Transverse colon (tissue), 4 donors: ENCODE measurements around the gene KCNT1. TPM values are rescaled to one million over a fixed set of nuclear protein-coding genes. Genes with fewer than 3 reads are reported as not detected.

Experiments
- DNase-seq: peaks from one replicate; pipeline ENCODE4 v3.0.0-alpha.2; 2019
- H3K27ac ChIP-seq, 4 donors: fragments of 200-600 bp; sonication (generic); 2 replicates each; pipeline ENCODE4 v1.5.1; 2016 to 2018; ENCODE audit warnings: inconsistent platforms in 4 of 4
- H3K27me3 ChIP-seq: fragments of 200-600 bp; sonication (generic); 2 replicates; pipeline ENCODE4 v1.5.1; 2017; ENCODE audit warnings: inconsistent platforms
- H3K36me3 ChIP-seq, 4 donors: fragments of 200-600 bp; sonication (generic); 2 replicates each; pipeline ENCODE4 v1.5.1; 2017 to 2019; ENCODE audit warnings: inconsistent platforms in 4 of 4
- H3K4me1 ChIP-seq, 4 donors: fragments of 200-600 bp; sonication (generic); 2 replicates each; pipeline ENCODE4 v1.5.1; 2017 to 2020; ENCODE audit warnings: inconsistent platforms in 4 of 4
- H3K4me3 ChIP-seq, 4 donors: fragments of 200-600 bp; sonication (generic); 1 replicate in 1 of 4; 2 replicates in 3 of 4; pipeline versions ENCODE4 v1.5.1 to v1.6.1; 2017 to 2019; ENCODE audit warnings: inconsistent platforms in 4 of 4
- H3K9me3 ChIP-seq, 2 donors: fragments of 200-600 bp; sonication (generic); 2 replicates each; pipeline ENCODE4 v1.5.1; 2017 to 2019; ENCODE audit warnings: inconsistent platforms in 2 of 2
- EP300 ChIP-seq: sonication (generic); formaldehyde crosslinking; IDR thresholded peaks from one replicate; pipeline ENCODE4 v1.6.1; 2017; ENCODE audit warnings: antibody characterized with exemption, low read depth
- POLR2A ChIP-seq: fragments of 450-650 bp; IDR thresholded peaks from one replicate; pipeline ENCODE4 v1.6.1; 2016; ENCODE audit warnings: antibody characterized with exemption, mild to moderate bottlenecking, moderate library complexity
- POLR2AphosphoS5 ChIP-seq, 3 donors: sonication (generic); formaldehyde crosslinking; IDR thresholded peaks; one replicate each; pipeline ENCODE4 v1.6.1; 2016; ENCODE audit warnings: antibody characterized with exemption in 3 of 3
- WGBS, 2 donors: methylation state at CpG; one replicate each; pipeline ENCODE4 v1.1.5; 2018; ENCODE audit warnings: low coverage in 1 of 2; 5-methylcytosine and 5-hydroxymethylcytosine counted together
- in situ Hi-C, 4 donors: fragments of 200-750 bp; cut with MboI; loops; one replicate each; pipeline versions ENCODE4 v1.15.0 to v1.15.1; 2017; ENCODE audit warnings: low sequenced_read_pairs in 3 of 4, low pct_ligation_motif_present in 1 of 4, low pct_unique_long_range_greater_than_20kb in 1 of 4
- intact Hi-C: fragments of 100-400 bp; cut with DNase I; formaldehyde crosslinking; loops from one replicate; pipeline ENCODE4 v1.15.1; 2023; ENCODE audit warnings: low total_unique reads
- total RNA-seq, 4 donors: library from RNA; depleted of rRNA; stranded (reverse); fragments of >200 nt; gene quantifications; one replicate each; pipeline ENCODE4 v1.1.0, GENCODE V29; 2016
- TF ChIP-seq, protein P1 (sequence below), 5 experiments: fragments of 200-600 bp in 3 of 5; fragments of 450-650 bp in 2 of 5; sonication (generic) in 3 of 5; IDR thresholded peaks; 1 replicate in 2 of 5; 2 replicates in 3 of 5; pipeline ENCODE4 v1.5.1; 2016 to 2017; ENCODE audit warnings: antibody characterized with exemption in 5 of 5, inconsistent platforms in 3 of 5, mild to moderate bottlenecking in 2 of 5, moderate library complexity in 1 of 5

KCNT1 gene
- total RNA-seq, 4 donors from 2014 or later: 0.14 TPM; not detected in 3

DNA sequence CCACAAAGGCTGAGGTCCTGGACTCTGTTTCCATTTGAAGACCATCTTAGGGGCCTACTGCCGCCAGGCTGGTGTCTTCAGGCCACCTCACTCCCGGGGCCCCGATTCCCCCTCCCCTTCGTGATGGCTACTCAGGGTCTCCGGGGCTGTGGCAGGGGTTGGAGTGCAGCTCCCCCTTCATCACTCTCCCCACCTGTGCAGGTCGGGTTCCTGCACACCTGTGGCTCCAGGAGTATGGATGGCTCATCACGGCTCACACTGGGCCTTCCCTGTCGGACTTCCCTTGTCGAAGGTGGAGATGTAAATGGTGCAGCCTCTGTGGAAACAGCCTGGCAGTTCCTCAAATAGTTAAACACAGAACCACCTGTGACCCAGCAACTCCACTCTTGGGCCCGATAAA, 27.0 kb upstream of the KCNT1 start:
- no peaks in the 10 kb centered on the region for H3K36me3 ChIP-seq
- no peak overlapping the region for H3K4me3 ChIP-seq
- WGBS, 2 donors: 68 to 77% methylated on average over 4 to 10 of the region's 10 CpGs
- TF ChIP-seq POLR2A (no peak), EP300 (no peak), POLR2AphosphoS5 (IDR thresholded peaks at IDR 0.05) (no peak)
- TF ChIP-seq, protein P1, sequence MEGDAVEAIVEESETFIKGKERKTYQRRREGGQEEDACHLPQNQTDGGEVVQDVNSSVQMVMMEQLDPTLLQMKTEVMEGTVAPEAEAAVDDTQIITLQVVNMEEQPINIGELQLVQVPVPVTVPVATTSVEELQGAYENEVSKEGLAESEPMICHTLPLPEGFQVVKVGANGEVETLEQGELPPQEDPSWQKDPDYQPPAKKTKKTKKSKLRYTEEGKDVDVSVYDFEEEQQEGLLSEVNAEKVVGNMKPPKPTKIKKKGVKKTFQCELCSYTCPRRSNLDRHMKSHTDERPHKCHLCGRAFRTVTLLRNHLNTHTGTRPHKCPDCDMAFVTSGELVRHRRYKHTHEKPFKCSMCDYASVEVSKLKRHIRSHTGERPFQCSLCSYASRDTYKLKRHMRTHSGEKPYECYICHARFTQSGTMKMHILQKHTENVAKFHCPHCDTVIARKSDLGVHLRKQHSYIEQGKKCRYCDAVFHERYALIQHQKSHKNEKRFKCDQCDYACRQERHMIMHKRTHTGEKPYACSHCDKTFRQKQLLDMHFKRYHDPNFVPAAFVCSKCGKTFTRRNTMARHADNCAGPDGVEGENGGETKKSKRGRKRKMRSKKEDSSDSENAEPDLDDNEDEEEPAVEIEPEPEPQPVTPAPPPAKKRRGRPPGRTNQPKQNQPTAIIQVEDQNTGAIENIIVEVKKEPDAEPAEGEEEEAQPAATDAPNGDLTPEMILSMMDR (IDR thresholded peaks at IDR 0.05): no peak
- no peaks in the 10 kb centered on the region for H3K9me3 ChIP-seq
- in situ Hi-C loops (no loop called here), intact Hi-C loops (no loop called here)
- no peaks in the 10 kb centered on the region for H3K4me1 ChIP-seq
- no peak for DNase-seq
- no peaks in the 10 kb centered on the region for H3K27me3 ChIP-seq
- H3K27ac ChIP-seq: no peak overlapping the region

- intact Hi-C loops: no loop called here
- WGBS, 2 donors: 84% methylated on average over 13 of the region's 13 CpGs; no CpG with 5 or more reads in 1 of the 2 donors
- H3K36me3 ChIP-seq: no peaks in the 10 kb centered on the region
- in situ Hi-C loops: no loop called here
- H3K27me3 ChIP-seq: no peaks in the 10 kb centered on the region
- no peak for TF ChIP-seq POLR2AphosphoS5 (IDR thresholded peaks at IDR 0.05)
- TF ChIP-seq EP300: no peak
- no peak for TF ChIP-seq POLR2A
- TF ChIP-seq, protein P1 (IDR thresholded peaks at IDR 0.05): no peak
- DNase-seq: no peak
- H3K4me3 ChIP-seq: no peak overlapping the region
- H3K27ac ChIP-seq: no peak overlapping the region
- H3K4me1 ChIP-seq: no peaks in the 10 kb centered on the region
- H3K9me3 ChIP-seq: no peaks in the 10 kb centered on the region
Measured at GRCh38 chr9:135676891-135677290, 25.1 kb upstream of the KCNT1 start.

- intact Hi-C loops: no loop called here
- Histone ChIP-seq H3K27me3 (peaks cover under 1% of the 10 kb centered on the region), H3K9me3 (no peaks in the 10 kb centered on the region), H3K4me3 (no peak overlapping the region), H3K4me1 (no peaks in the 10 kb centered on the region), H3K27ac (no peak overlapping the region), H3K36me3 (no peaks in the 10 kb centered on the region)
- WGBS, 2 donors: 79 to 100% methylated on average over 2 to 22 of the region's 22 CpGs
- in situ Hi-C loops: no loop called here
- DNase-seq: no peak
- no peak for TF ChIP-seq POLR2A
- TF ChIP-seq POLR2AphosphoS5 (IDR thresholded peaks at IDR 0.05): no peak
Measured at GRCh38 chr9:135677641-135678168, 24.3 kb upstream of the KCNT1 start.

DNA sequence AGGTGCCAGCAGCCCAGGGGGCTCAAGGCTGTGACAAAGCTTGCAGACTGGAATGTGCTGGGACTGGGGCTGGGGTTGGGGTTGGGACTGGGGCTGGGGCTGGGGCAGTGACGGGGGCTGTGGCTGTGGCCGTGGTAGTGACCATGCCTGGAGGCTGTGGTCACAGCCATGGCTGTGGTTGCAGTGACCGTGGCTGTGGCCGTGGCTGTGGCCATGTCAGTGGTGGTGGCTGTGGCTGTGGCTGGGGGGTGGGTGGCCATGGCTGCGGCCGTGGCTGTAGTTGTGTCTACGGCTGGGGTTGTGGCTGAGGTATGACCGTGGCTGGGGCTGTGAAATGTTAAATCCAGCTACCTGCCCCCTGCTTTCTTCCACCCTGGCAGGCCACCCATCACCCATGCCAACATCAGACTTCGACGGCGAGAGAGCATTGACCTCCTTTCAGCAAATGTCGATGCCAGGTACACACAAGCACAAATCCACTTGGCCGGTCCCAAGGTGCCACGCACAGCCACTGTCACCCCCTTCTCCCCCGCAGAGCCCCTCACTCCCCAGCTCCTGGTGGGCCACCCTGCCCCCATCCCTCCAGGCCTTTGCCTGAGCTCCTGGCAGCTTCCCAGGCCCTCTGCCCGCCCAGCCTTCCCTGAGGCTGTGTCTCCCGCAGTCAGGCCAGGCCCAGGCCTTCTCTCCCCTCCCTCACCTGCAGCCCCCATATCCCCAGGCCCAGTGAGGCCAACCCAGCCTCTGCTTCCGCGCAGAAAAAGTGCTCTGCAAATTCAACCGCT, 23.6 kb upstream of the KCNT1 start:
- 85% methylated on average over 20 of the region's 20 CpGs; no CpG with 5 or more reads in 1 of the 2 donors for WGBS, 2 donors
- TF ChIP-seq POLR2AphosphoS5 (IDR thresholded peaks at IDR 0.05): no peak
- no peak for TF ChIP-seq POLR2A
- TF ChIP-seq EP300: no peak
- TF ChIP-seq, protein P1 (IDR thresholded peaks at IDR 0.05): no peak
- Histone ChIP-seq H3K9me3 (no peaks in the 10 kb centered on the region), H3K4me3 (no peak overlapping the region), H3K27me3 (peaks cover 7% of the 10 kb centered on the region), H3K36me3 (no peaks in the 10 kb centered on the region), H3K4me1 (no peaks in the 10 kb centered on the region), H3K27ac (no peak overlapping the region)
- no peak for DNase-seq
- intact Hi-C loops (no loop called here), in situ Hi-C loops (no loop called here)
